Fibroblast of mammary gland (primary cell): ENCODE results near the gene PASK.

ENCODE experiments used
- DNase-seq: peaks from one replicate; pipeline ENCODE4 v3.0.0-alpha.2; 2010; ENCODE audit warnings: low read depth
- H3K4me3 ChIP-seq: 2 replicates; pipeline ENCODE4 v1.5.1; 2011; ENCODE audit warnings: low read depth, mild to moderate bottlenecking, low read length, moderate library complexity; ENCODE audit not compliant: control insufficient read depth
- CTCF ChIP-seq: conservative IDR thresholded peaks from 2 replicates; pipeline ENCODE4 v1.5.1; 2011; ENCODE audit warnings: low read depth, low read length, inconsistent platforms; ENCODE audit not compliant: control insufficient read depth, insufficient read depth

PASK gene

GRCh38 chr2:241187918-241188234 lies 38.6 kb upstream of the PASK start:
- no peak for TF ChIP-seq CTCF
- DNase-seq: no peak
- no peak overlapping the region for H3K4me3 ChIP-seq

- no peak overlapping the region for H3K4me3 ChIP-seq
- DNase-seq: no peak
- no peak for TF ChIP-seq CTCF
Observed at GRCh38 chr2:241187101-241187917, 38.0 kb upstream of the PASK start.

GRCh38 chr2:241185961-241186360 lies 36.7 kb upstream of the PASK start:
- DNase-seq: no peak
- no peak overlapping the region for H3K4me3 ChIP-seq
- TF ChIP-seq CTCF: no peak

GRCh38 chr2:241184901-241185300 lies 35.6 kb upstream of the PASK start:
- no peak for TF ChIP-seq CTCF
- H3K4me3 ChIP-seq: no peak overlapping the region
- DNase-seq: no peak

- no peak for DNase-seq
- TF ChIP-seq CTCF: no peak
- no peak overlapping the region for H3K4me3 ChIP-seq
Observed at GRCh38 chr2:241183221-241183620, 33.9 kb upstream of the PASK start.

- no peak overlapping the region for H3K4me3 ChIP-seq
- no peak for DNase-seq
- no peak for TF ChIP-seq CTCF
Observed at GRCh38 chr2:241182531-241183133, 33.4 kb upstream of the PASK start.
